Aorta (tissue), 5 donors: ENCODE measurements around the gene SLC35F1. TPM values are rescaled to one million over a fixed set of nuclear protein-coding genes. Genes with fewer than 3 reads are reported as not detected.

Experiments used
- ATAC-seq: fragments of 200-7000 bp; cut with Tn5 transposase; one replicate; pipeline ENCODE4 v1.9.1; 2022; ENCODE audit warnings: moderate library complexity; ENCODE audit not compliant: low FRiP score
- DNase-seq, 2 donors: peaks; one replicate each; pipeline ENCODE4 v3.0.0-alpha.2; 2020
- H3K27ac ChIP-seq, 2 donors: one replicate each; pipeline ENCODE4 v1.5.1; 2013; ENCODE audit warnings: low read length in 2 of 2, mild to moderate bottlenecking in 2 of 2, moderate library complexity in 2 of 2, control low read depth in 1 of 2, inconsistent platforms in 1 of 2, low read depth in 1 of 2
- H3K27me3 ChIP-seq, 2 donors: one replicate each; pipeline ENCODE4 v1.6.1; 2013; ENCODE audit warnings: control low read depth in 1 of 2, low read length in 1 of 2, mild to moderate bottlenecking in 1 of 2, moderate library complexity in 1 of 2; ENCODE audit not compliant: insufficient read depth in 2 of 2, control insufficient read depth in 1 of 2
- H3K36me3 ChIP-seq, 2 donors: one replicate each; pipeline ENCODE4 v1.6.1; 2013; ENCODE audit warnings: control low read depth in 1 of 2, low read length in 1 of 2, mild to moderate bottlenecking in 1 of 2; ENCODE audit not compliant: insufficient read depth in 2 of 2, control insufficient read depth in 1 of 2
- H3K4me1 ChIP-seq, 2 donors: one replicate each; pipeline ENCODE4 v1.6.1; 2013; ENCODE audit warnings: low read length in 2 of 2, control low read depth in 1 of 2, mild to moderate bottlenecking in 1 of 2, moderate library complexity in 1 of 2; ENCODE audit not compliant: insufficient read depth in 2 of 2, control insufficient read depth in 1 of 2
- H3K4me3 ChIP-seq, 2 donors: one replicate each; pipeline ENCODE4 v1.5.1; 2013; ENCODE audit warnings: low read length in 2 of 2, control low read depth in 1 of 2, mild to moderate bottlenecking in 1 of 2
- H3K9me3 ChIP-seq: one replicate; pipeline ENCODE4 v1.6.1; 2013; ENCODE audit warnings: mild to moderate bottlenecking, low read length; ENCODE audit not compliant: control insufficient read depth
- WGBS, 2 donors: extraction: QIAGEN DNeasy Blood & Tissue Kit; methylation state at CpG; one replicate each; pipeline ENCODE4 v1.1.7; 2013; 5-methylcytosine and 5-hydroxymethylcytosine counted together
- intact Hi-C, 2 donors: fragments of 100-400 bp; cut with DNase I; formaldehyde crosslinking; loops; one replicate each; pipeline versions ENCODE4 v1.14.2 to v1.15.0; 2022
- polyA plus RNA-seq, 2 donors: library from polyadenylated mRNA; stranded (reverse); fragments of 200-250 nt; gene quantifications; one replicate each; pipeline ENCODE4 v1.2.3, GENCODE V29; 2013
- total RNA-seq, 2 donors: library from RNA; stranded (reverse); fragmentation: NEBNext Ultra II Directional; extraction: Animal tissue kit (Norgen Biotek cat#: 25700); gene quantifications; one replicate each; pipeline ENCODE4 v1.2.1, GENCODE V29; 2021
- donor health status: healthy with polysubstance abuse.
- donor health status: Bipolar disorder and iron deficiency.
- donor health status: DM: no; HTN: no; CAD: no.
- donor health status: DM: no; HTN: no; CAD: no.
- donor health status: DM: yes; HTN: yes; CAD: no.

Gene SLC35F1
- total and polyA plus RNA-seq, 4 donors = 0.59 to 1.9 (median 1.2) TPM

DNA sequence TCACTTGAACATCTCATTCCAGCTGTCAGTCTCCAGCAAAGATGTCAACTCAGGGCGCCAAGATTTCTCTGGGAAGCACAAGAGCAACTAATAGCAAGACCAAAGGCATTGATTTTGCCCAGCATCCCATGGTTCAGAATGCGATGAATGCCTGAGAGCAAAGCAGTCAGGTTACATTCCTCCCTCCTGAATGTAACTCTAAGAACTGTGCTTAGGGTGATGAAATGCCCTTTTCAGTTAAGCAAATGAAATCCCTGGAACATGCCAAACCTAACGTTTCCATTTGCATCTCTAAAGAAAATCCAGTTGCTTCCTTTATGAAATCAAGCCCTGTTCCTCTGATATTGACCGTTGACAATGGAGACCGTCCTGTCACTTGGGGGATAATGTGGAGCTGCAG lies 417.1 kb downstream of the SLC35F1 start:
- H3K27me3 ChIP-seq = no peaks in the 10 kb centered on the region
- H3K4me1 ChIP-seq = peaks cover 2 to 19% of the 10 kb centered on the region in 2 donors
- H3K27ac ChIP-seq = peak overlapping the region in 1 of 2 donors; percentile 62
- no peak overlapping the region for H3K4me3 ChIP-seq
- intact Hi-C loops = no loop called here
- DNase-seq (no peak), ATAC-seq (no peak)
- H3K9me3 ChIP-seq = no peaks in the 10 kb centered on the region
- WGBS, 2 donors = 73 to 75% methylated on average over 5 of the region's 5 CpGs
- no peaks in the 10 kb centered on the region for H3K36me3 ChIP-seq

DNA sequence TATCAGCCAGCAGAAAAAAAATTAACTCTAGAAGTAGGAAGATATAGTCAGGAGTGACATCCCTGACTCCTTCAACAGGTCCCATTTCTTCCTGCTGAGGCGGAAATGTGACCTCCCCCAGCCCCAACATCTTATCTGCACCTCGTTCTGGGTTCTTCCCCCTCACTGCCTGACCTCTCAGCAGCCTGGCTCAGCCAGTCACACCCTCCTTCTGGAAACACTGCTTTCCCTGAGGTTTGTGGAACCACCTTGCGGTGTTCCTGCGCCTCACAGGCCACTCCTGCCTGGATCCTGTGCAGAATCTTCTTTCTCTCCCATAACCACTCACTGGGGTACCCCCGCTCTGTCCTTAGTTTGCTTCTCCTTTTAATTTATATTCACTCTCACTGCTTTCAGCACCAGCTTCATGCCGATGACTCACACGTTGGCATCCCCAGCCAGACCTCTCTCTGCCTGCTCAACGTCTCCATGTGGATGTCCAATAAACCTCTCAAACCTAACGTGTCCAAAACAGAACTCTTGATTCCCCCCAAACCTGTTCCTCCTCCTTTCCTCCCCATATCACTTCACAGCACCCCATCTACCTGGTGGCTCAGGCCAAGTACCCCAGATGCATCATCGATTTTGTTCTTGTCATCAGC lies 418.3 kb downstream of the SLC35F1 start:
- no peak overlapping the region for H3K4me3 ChIP-seq
- intact Hi-C loops = loop anchor here (5.0 kb wide), 2 partner anchors 38 to 62 kb away; no protein-coding TSS in a partner anchor
- peak overlapping the region in 1 of 2 donors; percentile 58 for H3K27ac ChIP-seq
- H3K9me3 ChIP-seq = no peaks in the 10 kb centered on the region
- no peaks in the 10 kb centered on the region for H3K27me3 ChIP-seq
- H3K4me1 ChIP-seq = peaks cover 2 to 13% of the 10 kb centered on the region in 2 donors
- ATAC-seq = peak; percentile 70
- WGBS, 2 donors = 32 to 36% methylated on average over 10 of the region's 10 CpGs
- no peaks in the 10 kb centered on the region for H3K36me3 ChIP-seq
- DNase-seq = peak; percentile 76 to 85

DNA sequence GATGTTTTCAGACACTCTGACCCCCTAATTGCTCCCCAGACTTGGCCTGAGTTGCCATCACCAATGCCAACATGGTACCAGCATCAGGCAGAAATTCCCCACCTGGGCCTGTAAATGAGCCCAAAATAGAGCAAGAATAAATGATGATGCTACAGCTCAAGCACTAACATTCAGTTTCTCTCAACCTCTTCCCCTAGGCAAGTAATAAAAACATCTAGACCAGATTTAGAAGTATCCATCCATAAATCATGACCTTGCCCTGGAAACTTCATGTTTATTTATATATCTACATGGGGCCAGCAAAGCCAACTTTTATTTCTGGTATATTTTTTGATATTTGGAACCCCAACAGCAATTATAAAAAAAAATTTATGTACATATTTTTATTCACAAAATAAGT lies 419.6 kb downstream of the SLC35F1 start:
- ATAC-seq (peak; percentile 72), DNase-seq (no peak)
- Histone ChIP-seq H3K4me3 (no peak overlapping the region), H3K36me3 (no peaks in the 10 kb centered on the region), H3K27ac (peak overlapping the region; percentile 36 to 83), H3K9me3 (no peaks in the 10 kb centered on the region), H3K27me3 (no peaks in the 10 kb centered on the region), H3K4me1 (peaks cover 2 to 16% of the 10 kb centered on the region in 2 donors)
- intact Hi-C loops = loop anchor here (5.0 kb wide), 2 partner anchors 39 to 61 kb away; no protein-coding TSS in a partner anchor

DNA sequence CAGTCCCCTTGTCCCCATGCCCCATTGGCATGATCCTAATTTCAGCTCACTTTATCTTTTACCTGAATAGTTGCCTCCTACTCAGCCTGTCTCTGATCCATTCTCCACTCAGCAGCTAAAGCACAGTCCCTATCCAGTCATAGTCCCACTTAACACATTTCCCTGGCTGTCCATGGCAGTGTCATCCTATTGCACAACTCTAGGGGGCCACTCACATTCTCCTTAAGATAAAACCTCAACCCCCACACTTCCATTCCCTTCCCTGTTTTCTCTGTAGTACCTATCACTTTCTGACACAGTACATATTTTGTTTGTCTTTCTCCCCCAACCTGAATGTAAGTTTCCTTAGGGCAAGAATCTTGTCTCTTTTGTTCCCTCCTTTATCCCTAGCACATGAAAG lies 420.2 kb downstream of the SLC35F1 start:
- Histone ChIP-seq H3K9me3 (no peaks in the 10 kb centered on the region), H3K27me3 (no peaks in the 10 kb centered on the region), H3K36me3 (no peaks in the 10 kb centered on the region), H3K4me3 (no peak overlapping the region), H3K4me1 (peaks cover 2 to 16% of the 10 kb centered on the region in 2 donors), H3K27ac (peak overlapping the region; percentile 36 to 64)
- ATAC-seq (no peak), DNase-seq (no peak)
- intact Hi-C loops = loop anchor here (5.0 kb wide), 2 partner anchors 40 to 60 kb away; no protein-coding TSS in a partner anchor

DNA sequence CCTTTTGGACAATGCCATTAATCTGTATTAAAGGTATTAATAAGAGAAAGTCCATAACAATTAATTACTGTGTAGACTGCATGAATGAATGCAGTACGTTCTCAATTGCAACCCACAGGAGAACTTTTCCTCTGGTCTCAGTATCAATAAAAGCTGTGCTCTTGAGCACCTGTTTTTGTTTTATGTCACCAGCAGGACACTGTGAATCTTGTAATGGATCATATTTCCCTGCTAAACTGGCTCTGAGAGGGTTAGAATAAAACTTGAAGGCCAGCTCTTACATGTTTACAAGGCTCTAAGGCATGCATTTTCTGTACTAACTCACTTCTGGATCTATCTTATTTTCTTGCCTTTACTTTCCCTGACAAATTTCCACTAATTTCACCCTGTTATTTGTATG lies 426.7 kb downstream of the SLC35F1 start:
- no peak overlapping the region for H3K27ac ChIP-seq
- no peak for ATAC-seq
- no peak overlapping the region for H3K4me3 ChIP-seq
- no peaks in the 10 kb centered on the region for H3K9me3 ChIP-seq
- no peaks in the 10 kb centered on the region for H3K36me3 ChIP-seq
- 93 to 94% methylated on average over 1 of the region's 1 CpG for WGBS, 2 donors
- DNase-seq = no peak
- intact Hi-C loops = loop anchor here (5.0 kb wide), 2 partner anchors 39 to 44 kb away; no protein-coding TSS in a partner anchor
- peaks cover 0 to 3% of the 10 kb centered on the region in 2 donors for H3K4me1 ChIP-seq
- H3K27me3 ChIP-seq = no peaks in the 10 kb centered on the region

DNA sequence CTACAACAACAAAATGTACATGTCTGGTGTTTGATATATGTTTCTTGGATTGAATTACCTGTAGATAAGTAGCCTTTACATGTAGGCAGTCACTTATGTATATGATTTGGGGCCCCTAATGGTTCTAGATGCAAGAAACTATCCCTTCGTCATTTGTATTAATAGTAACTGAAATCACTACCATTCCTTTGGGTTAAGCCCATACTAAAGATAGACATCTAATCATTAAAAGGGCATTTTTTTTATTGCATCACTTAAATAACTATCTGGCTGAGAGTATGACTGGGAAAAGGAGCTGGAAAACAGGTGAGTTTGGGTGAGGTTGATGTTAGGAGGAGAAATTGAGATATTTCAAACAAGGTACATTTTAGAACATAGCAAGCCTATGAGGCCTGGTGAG lies 427.6 kb downstream of the SLC35F1 start:
- 49 to 68% methylated on average over 1 of the region's 1 CpG for WGBS, 2 donors
- no peaks in the 10 kb centered on the region for H3K27me3 ChIP-seq
- ATAC-seq (no peak), DNase-seq (no peak)
- H3K4me3 ChIP-seq = no peak overlapping the region
- intact Hi-C loops = loop anchor here (5.0 kb wide), 2 partner anchors 38 to 43 kb away; no protein-coding TSS in a partner anchor
- no peaks in the 10 kb centered on the region for H3K36me3 ChIP-seq
- H3K4me1 ChIP-seq = peaks cover 0 to 3% of the 10 kb centered on the region in 2 donors
- H3K27ac ChIP-seq = no peak overlapping the region
- H3K9me3 ChIP-seq = no peaks in the 10 kb centered on the region

DNA sequence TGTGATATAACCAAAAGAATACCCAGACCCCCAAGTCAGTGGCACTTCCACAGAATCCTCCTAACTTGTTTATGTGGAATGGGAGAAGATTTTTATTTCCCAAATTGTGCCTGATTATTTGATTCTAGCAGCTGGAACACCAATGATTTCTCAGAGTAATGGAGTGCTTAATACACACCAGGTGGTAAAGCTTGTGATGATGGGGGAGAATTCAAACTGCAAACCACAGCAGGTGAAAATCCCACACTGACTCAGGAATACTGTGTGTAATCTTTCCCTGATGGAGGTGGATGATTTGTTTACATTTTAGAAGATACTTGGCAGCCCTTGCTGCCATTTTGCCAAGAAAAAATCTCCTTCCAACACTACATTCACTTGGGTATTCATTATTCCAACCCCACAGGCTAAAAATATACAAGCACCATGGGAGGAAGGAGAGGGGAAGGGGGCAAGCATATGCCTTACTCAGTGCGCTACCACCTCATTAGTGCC lies 428.3 kb downstream of the SLC35F1 start:
- Histone ChIP-seq H3K27ac (no peak overlapping the region), H3K4me3 (no peak overlapping the region), H3K36me3 (no peaks in the 10 kb centered on the region), H3K4me1 (peaks cover 0 to 3% of the 10 kb centered on the region in 2 donors), H3K27me3 (no peaks in the 10 kb centered on the region), H3K9me3 (no peaks in the 10 kb centered on the region)
- no peak for DNase-seq
- ATAC-seq = no peak
- intact Hi-C loops = no loop called here
- 29 to 98% methylated on average over 1 of the region's 1 CpG for WGBS, 2 donors

DNA sequence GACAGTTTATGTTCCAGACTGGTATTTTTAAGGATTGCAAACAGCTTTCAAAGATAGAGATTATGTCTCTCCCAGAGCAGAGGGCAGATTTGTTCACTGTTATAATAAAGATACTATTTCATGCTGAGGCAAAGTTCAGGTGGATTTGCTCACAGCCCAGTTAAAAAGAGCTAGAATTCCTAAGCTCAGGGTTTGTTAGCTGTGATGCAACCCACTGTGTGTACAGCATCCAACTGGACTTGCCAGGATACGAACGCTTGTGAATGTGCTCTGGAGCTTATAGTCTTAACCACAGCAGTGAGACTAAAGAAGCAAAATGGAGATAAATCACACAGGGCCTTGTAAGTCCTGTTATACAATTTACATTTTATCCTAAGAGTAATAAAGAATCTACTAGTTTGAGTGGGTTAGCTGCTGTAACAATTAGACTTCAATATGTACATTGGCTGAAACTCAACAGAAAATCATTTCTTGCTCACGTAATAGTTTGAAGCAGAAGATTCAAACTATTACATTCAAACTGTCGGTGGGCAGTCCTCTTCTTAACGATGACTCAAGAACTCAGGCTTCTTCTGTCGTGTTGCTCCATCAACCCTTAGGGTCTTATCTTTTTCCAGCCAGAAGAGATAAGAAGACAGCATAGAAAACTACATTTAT lies 437.1 kb downstream of the SLC35F1 start:
- intact Hi-C loops = no loop called here
- 45 to 87% methylated on average over 6 of the region's 6 CpGs for WGBS, 2 donors

More for the DNA sequence above, 437.1 kb downstream of the SLC35F1 start:
- Histone ChIP-seq H3K9me3 (no peaks in the 10 kb centered on the region), H3K4me3 (no peak overlapping the region), H3K27ac (no peak overlapping the region), H3K27me3 (no peaks in the 10 kb centered on the region), H3K4me1 (peaks cover 0 to 1% of the 10 kb centered on the region in 2 donors), H3K36me3 (no peaks in the 10 kb centered on the region)
- no peak for DNase-seq
- no peak for ATAC-seq
